Measurements from ENCODE around the gene ZNF683. TPM values are rescaled to one million over a fixed set of nuclear protein-coding genes. Genes with fewer than 3 reads are reported as not detected.

Gene ZNF683
- total and polyA plus RNA-seq, 4 donors = 0.17 to 0.55 (median 0.40) TPM; not detected in 1

GRCh38 chr1:26328597-26328996 lies 44.0 kb downstream of the ZNF683 start:
- Histone ChIP-seq H3K27me3 (ENCODE audit: control insufficient read depth in 3 of 3, insufficient read depth in 3 of 3, low read length in 2 of 3) (no peaks in the 10 kb centered on the region), H3K4me3 (no peak overlapping the region), H3K4me1 (ENCODE audit: control insufficient read depth in 5 of 5, insufficient read depth in 5 of 5, low read length in 5 of 5) (no peaks in the 10 kb centered on the region), H3K9me3 (ENCODE audit: control insufficient read depth in 4 of 4, insufficient read depth in 3 of 4, low read length in 3 of 4) (no peaks in the 10 kb centered on the region), H3K36me3 (ENCODE audit: control insufficient read depth in 4 of 4, insufficient read depth in 4 of 4, low read length in 4 of 4) (no peaks in the 10 kb centered on the region), H3K27ac (ENCODE audit: low read depth in 1 of 2, low read length in 1 of 2) (no peak overlapping the region), H3K9ac (ENCODE audit: insufficient read depth in 1 of 2, low read length in 2 of 2) (no peak overlapping the region)
- no peak for DNase-seq
- no peak for ATAC-seq (ENCODE audit: insufficient read depth, low FRiP score)
- TF ChIP-seq, protein P1, sequence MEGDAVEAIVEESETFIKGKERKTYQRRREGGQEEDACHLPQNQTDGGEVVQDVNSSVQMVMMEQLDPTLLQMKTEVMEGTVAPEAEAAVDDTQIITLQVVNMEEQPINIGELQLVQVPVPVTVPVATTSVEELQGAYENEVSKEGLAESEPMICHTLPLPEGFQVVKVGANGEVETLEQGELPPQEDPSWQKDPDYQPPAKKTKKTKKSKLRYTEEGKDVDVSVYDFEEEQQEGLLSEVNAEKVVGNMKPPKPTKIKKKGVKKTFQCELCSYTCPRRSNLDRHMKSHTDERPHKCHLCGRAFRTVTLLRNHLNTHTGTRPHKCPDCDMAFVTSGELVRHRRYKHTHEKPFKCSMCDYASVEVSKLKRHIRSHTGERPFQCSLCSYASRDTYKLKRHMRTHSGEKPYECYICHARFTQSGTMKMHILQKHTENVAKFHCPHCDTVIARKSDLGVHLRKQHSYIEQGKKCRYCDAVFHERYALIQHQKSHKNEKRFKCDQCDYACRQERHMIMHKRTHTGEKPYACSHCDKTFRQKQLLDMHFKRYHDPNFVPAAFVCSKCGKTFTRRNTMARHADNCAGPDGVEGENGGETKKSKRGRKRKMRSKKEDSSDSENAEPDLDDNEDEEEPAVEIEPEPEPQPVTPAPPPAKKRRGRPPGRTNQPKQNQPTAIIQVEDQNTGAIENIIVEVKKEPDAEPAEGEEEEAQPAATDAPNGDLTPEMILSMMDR (IDR thresholded peaks at IDR 0.05; ENCODE audit: control extremely low read depth, extremely low read depth) = no peak
- WGBS, 2 donors = 81 to 89% methylated on average over 8 of the region's 8 CpGs

DNA sequence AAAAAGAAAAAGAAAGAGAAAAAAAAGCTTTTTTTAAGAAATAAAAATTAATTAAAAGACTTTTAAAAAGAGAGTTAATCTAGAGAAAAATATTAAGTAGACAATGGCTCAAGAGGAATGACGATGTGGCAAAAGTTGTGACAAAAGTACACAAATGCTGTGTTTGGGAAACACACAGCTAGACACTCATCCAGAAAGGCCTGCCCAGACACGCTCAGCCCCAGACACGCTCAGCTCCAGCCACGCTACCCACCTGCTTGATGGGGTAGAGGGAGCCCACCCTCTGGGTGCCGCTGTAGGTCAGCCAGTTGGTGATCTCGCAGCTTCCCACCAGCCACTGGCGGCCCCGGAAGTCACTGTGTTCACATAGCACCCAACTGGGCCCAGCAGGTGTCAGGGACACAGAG lies 44.6 kb downstream of the ZNF683 start:
- DNase-seq = no peak
- H3K4me3 ChIP-seq = no peak overlapping the region
- no peaks in the 10 kb centered on the region for H3K4me1 ChIP-seq (ENCODE audit: control insufficient read depth in 5 of 5, insufficient read depth in 5 of 5, low read length in 5 of 5)
- ATAC-seq (ENCODE audit: insufficient read depth, low FRiP score) = no peak
- TF ChIP-seq, protein P1 (IDR thresholded peaks at IDR 0.05; ENCODE audit: control extremely low read depth, extremely low read depth) = no peak
- H3K27me3 ChIP-seq (ENCODE audit: control insufficient read depth in 3 of 3, insufficient read depth in 3 of 3, low read length in 2 of 3) = no peaks in the 10 kb centered on the region
- H3K9me3 ChIP-seq (ENCODE audit: control insufficient read depth in 4 of 4, insufficient read depth in 3 of 4, low read length in 3 of 4) = no peaks in the 10 kb centered on the region
- no peak overlapping the region for H3K9ac ChIP-seq (ENCODE audit: insufficient read depth in 1 of 2, low read length in 2 of 2)
- no peaks in the 10 kb centered on the region for H3K36me3 ChIP-seq (ENCODE audit: control insufficient read depth in 4 of 4, insufficient read depth in 4 of 4, low read length in 4 of 4)
- H3K27ac ChIP-seq (ENCODE audit: low read depth in 1 of 2, low read length in 1 of 2) = no peak overlapping the region
- 88 to 94% methylated on average over 8 of the region's 8 CpGs for WGBS, 2 donors

- Histone ChIP-seq H3K9ac (ENCODE audit: insufficient read depth in 1 of 2, low read length in 2 of 2) (no peak overlapping the region), H3K9me3 (ENCODE audit: control insufficient read depth in 4 of 4, insufficient read depth in 3 of 4, low read length in 3 of 4) (no peaks in the 10 kb centered on the region), H3K36me3 (ENCODE audit: control insufficient read depth in 4 of 4, insufficient read depth in 4 of 4, low read length in 4 of 4) (no peaks in the 10 kb centered on the region), H3K4me1 (ENCODE audit: control insufficient read depth in 5 of 5, insufficient read depth in 5 of 5, low read length in 5 of 5) (peaks cover 0 to 5% (median 0%) of the 10 kb centered on the region in 5 donors), H3K4me3 (no peak overlapping the region), H3K27ac (ENCODE audit: low read depth in 1 of 2, low read length in 1 of 2) (no peak overlapping the region), H3K27me3 (ENCODE audit: control insufficient read depth in 3 of 3, insufficient read depth in 3 of 3, low read length in 2 of 3) (no peaks in the 10 kb centered on the region)
- WGBS, 2 donors = 83 to 91% methylated on average over 3 of the region's 3 CpGs
- DNase-seq (no peak), ATAC-seq (ENCODE audit: insufficient read depth, low FRiP score) (no peak)
- TF ChIP-seq, protein P1 (IDR thresholded peaks at IDR 0.05; ENCODE audit: control extremely low read depth, extremely low read depth) = no peak
These were observed 48.0 kb downstream of the ZNF683 start for GRCh38 chr1:26324550-26324949.

DNA sequence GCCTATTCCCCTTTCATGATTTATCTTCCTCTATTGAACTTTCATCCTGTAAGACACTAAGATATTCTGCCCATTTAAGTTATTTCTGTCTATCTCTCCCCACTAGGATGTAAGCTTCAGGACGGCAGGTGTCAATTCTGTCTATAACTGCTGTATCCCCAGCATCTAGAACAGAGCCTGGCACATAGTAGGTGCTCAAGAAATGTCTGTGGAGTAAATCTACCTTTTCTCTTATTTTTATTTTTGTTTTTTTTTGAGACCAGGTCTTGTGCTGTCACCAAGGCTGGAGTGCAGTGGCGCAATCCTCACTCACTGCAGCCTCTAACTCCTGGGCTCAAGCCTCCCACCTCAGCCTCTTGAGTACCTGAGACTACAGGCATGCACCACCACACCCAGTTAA lies 49.2 kb downstream of the ZNF683 start:
- TF ChIP-seq, protein P1 (IDR thresholded peaks at IDR 0.05; ENCODE audit: control extremely low read depth, extremely low read depth) = no peak
- no peak overlapping the region for H3K9ac ChIP-seq (ENCODE audit: insufficient read depth in 1 of 2, low read length in 2 of 2)
- no peaks in the 10 kb centered on the region for H3K27me3 ChIP-seq (ENCODE audit: control insufficient read depth in 3 of 3, insufficient read depth in 3 of 3, low read length in 2 of 3)
- no peaks in the 10 kb centered on the region for H3K36me3 ChIP-seq (ENCODE audit: control insufficient read depth in 4 of 4, insufficient read depth in 4 of 4, low read length in 4 of 4)
- WGBS, 2 donors = 94 to 95% methylated on average over 2 of the region's 2 CpGs
- no peak overlapping the region for H3K27ac ChIP-seq (ENCODE audit: low read depth in 1 of 2, low read length in 1 of 2)
- peaks cover 0 to 5% (median 0%) of the 10 kb centered on the region in 5 donors for H3K4me1 ChIP-seq (ENCODE audit: control insufficient read depth in 5 of 5, insufficient read depth in 5 of 5, low read length in 5 of 5)
- ATAC-seq (ENCODE audit: insufficient read depth, low FRiP score) (no peak), DNase-seq (no peak)
- no peak overlapping the region for H3K4me3 ChIP-seq
- no peaks in the 10 kb centered on the region for H3K9me3 ChIP-seq (ENCODE audit: control insufficient read depth in 4 of 4, insufficient read depth in 3 of 4, low read length in 3 of 4)

Measured in lung (tissue), 12 donors.